Peyer's patch (tissue), 4 donors: ENCODE results near the gene LZTS3. TPM values are rescaled to one million over a fixed set of nuclear protein-coding genes. Genes with fewer than 3 reads are reported as not detected.
"Not testable (repeated sequence)": the region's sequence is repeated elsewhere in the genome, so short reads cannot be mapped to it uniquely, and the experiment has no call there.

ENCODE experiments used
- DNase-seq, 3 donors: peaks; one replicate each; pipeline ENCODE4 v3.0.0-alpha.2; 2017 to 2019
- H3K27ac ChIP-seq, 4 donors: fragments of 200-600 bp; sonication (generic); one replicate each; pipeline ENCODE4 v1.5.1; 2016 to 2019
- H3K27me3 ChIP-seq, 2 donors: fragments of 200-600 bp; sonication (generic); one replicate each; pipeline ENCODE4 v1.5.1; 2019
- H3K36me3 ChIP-seq, 3 donors: fragments of 200-600 bp; sonication (generic); one replicate each; pipeline ENCODE4 v1.5.1; 2016 to 2019
- H3K4me1 ChIP-seq, 4 donors: fragments of 200-600 bp; sonication (generic); one replicate each; pipeline ENCODE4 v1.5.1; 2016 to 2019
- H3K4me3 ChIP-seq, 4 donors: fragments of 200-600 bp; sonication (generic); 1 replicate in 3 of 4; 2 replicates in 1 of 4; pipeline ENCODE4 v1.5.1; 2016 to 2019; ENCODE audit warnings: mild to moderate bottlenecking in 1 of 4
- H3K9me3 ChIP-seq, 4 donors: fragments of 200-600 bp; sonication (generic); one replicate each; pipeline ENCODE4 v1.5.1; 2016 to 2019; ENCODE audit warnings: mild to moderate bottlenecking in 1 of 4
- CTCF ChIP-seq, 6 experiments: fragments of 450-650 bp in 4 of 6; fragments of 200-600 bp in 2 of 6; sonication (generic) in 1 of 6; IDR thresholded peaks; one replicate each; pipeline ENCODE4 v1.5.1; 2017 to 2019; ENCODE audit warnings: antibody characterized with exemption in 6 of 6, mild to moderate bottlenecking in 3 of 6, moderate library complexity in 1 of 6
- POLR2A ChIP-seq, 2 donors: fragments of 450-650 bp; IDR thresholded peaks; one replicate each; pipeline ENCODE4 v1.5.1; 2017; ENCODE audit warnings: antibody characterized with exemption in 2 of 2, mild to moderate bottlenecking in 2 of 2, moderate library complexity in 2 of 2
- total RNA-seq, 4 donors: library from RNA; depleted of rRNA; stranded (reverse); fragments of >200 nt; gene quantifications; one replicate each; pipeline ENCODE4 v1.1.0, GENCODE V29; 2016

LZTS3 gene
- total RNA-seq, 4 donors from 2014 or later, result 24.3 to 38.4 (median 33.8) TPM

GRCh38 chr20:3133155-3133554, 40.2 kb downstream of the LZTS3 start:
- no peak for TF ChIP-seq CTCF (IDR thresholded peaks at IDR 0.05)
- TF ChIP-seq POLR2A (IDR thresholded peaks at IDR 0.05), result no peak
- no peaks in the 10 kb centered on the region for H3K9me3 ChIP-seq
- no peak overlapping the region for H3K27ac ChIP-seq
- H3K36me3 ChIP-seq, result no peaks in the 10 kb centered on the region
- no peaks in the 10 kb centered on the region for H3K4me1 ChIP-seq
- H3K4me3 ChIP-seq, result no peak overlapping the region
- no peak for DNase-seq
- no peaks in the 10 kb centered on the region for H3K27me3 ChIP-seq

- peaks cover 0 to 5% (median 0%) of the 10 kb centered on the region in 3 donors for H3K36me3 ChIP-seq
- no peaks in the 10 kb centered on the region for H3K4me1 ChIP-seq
- no peaks in the 10 kb centered on the region for H3K27me3 ChIP-seq
- H3K9me3 ChIP-seq, result peaks cover 0 to 7% (median under 1%) of the 10 kb centered on the region in 4 donors
- no peak for TF ChIP-seq POLR2A (IDR thresholded peaks at IDR 0.05)
- no peak for TF ChIP-seq CTCF (IDR thresholded peaks at IDR 0.05)
- H3K4me3 ChIP-seq, result no peak overlapping the region
- H3K27ac ChIP-seq, result no peak overlapping the region
- DNase-seq, result peak in 1 of 3 donors; percentile 31
Observed at GRCh38 chr20:3130051-3130600, 43.2 kb downstream of the LZTS3 start.

DNA sequence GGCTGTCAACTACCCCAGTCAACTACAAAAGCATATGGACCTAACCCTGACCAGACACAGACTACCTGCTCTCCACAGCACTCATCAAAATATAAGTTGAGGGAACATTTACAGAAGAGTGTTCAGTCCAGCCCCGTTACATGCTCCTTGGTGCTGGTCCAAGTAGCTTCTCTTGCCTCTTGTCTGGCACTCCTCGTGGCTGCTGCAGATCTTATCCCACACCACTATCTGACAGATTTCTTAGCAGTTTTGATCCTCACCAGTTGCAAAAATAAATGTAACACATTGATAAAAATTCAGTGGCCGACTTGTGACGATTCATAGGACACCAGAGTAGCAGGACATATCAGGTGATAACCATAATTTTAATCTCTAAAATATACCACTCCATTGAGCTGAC, 44.3 kb downstream of the LZTS3 start:
- no peaks in the 10 kb centered on the region for H3K4me1 ChIP-seq
- TF ChIP-seq CTCF (IDR thresholded peaks at IDR 0.05) (no peak), POLR2A (IDR thresholded peaks at IDR 0.05) (no peak)
- peak in 1 of 3 donors; percentile 11 for DNase-seq
- H3K4me3 ChIP-seq, result no peak overlapping the region
- peaks cover 0 to 15% (median 2%) of the 10 kb centered on the region in 4 donors for H3K9me3 ChIP-seq
- peaks cover 0 to 9% (median 0%) of the 10 kb centered on the region in 3 donors for H3K36me3 ChIP-seq
- no peak overlapping the region for H3K27ac ChIP-seq
- H3K27me3 ChIP-seq, result no peaks in the 10 kb centered on the region

DNA sequence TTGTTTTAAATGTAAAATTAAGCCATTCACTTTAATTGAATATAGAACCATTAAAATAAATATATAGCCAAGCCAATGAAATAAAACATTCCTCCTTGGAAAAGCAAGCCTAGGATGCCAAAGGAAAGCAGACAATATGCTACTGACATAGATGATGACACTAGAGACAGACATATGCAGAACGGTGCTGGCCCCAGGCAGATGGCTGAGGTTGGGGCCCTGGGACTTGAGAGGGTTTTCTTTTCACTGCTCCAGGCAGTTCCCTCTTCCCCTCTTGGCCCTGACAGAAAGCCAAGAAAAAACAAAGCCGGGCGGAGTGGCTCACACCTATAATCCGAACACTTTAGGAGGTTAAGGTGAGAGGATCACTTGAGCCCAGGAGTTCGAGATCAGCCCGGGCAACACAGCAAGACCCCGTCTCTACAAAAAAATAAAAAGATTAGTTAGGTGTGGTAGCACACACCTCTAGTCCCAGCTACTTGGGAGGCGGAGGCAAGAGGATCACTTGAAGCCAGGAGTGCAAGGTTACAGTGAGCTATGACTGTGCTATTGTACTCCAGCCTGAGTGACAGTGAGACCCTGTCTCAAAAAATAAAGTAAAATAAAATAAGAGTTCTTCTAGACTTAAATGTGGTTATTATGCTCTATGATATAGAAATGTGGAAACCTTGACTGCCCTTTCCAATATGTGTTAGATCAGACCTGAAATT, 44.9 kb downstream of the LZTS3 start:
- Histone ChIP-seq H3K4me3 (no peak overlapping the region), H3K27me3 (no peaks in the 10 kb centered on the region), H3K4me1 (no peaks in the 10 kb centered on the region), H3K27ac (no peak overlapping the region), H3K9me3 (peaks cover 0 to 15% (median 2%) of the 10 kb centered on the region in 4 donors), H3K36me3 (peaks cover 0 to 9% (median 0%) of the 10 kb centered on the region in 3 donors)
- peak in 1 of 3 donors; percentile 7 for DNase-seq
- TF ChIP-seq POLR2A (IDR thresholded peaks at IDR 0.05) (no peak), CTCF (IDR thresholded peaks at IDR 0.05) (no peak)

GRCh38 chr20:3126527-3126859, 46.9 kb downstream of the LZTS3 start:
- TF ChIP-seq CTCF (IDR thresholded peaks at IDR 0.05) (no peak), POLR2A (IDR thresholded peaks at IDR 0.05) (no peak)
- no peak overlapping the region for H3K27ac ChIP-seq
- no peaks in the 10 kb centered on the region for H3K4me1 ChIP-seq
- peaks cover 0 to 15% (median 2%) of the 10 kb centered on the region in 4 donors for H3K9me3 ChIP-seq
- H3K27me3 ChIP-seq, result no peaks in the 10 kb centered on the region
- no peak overlapping the region for H3K4me3 ChIP-seq
- no peak for DNase-seq
- peaks cover 0 to 27% (median 0%) of the 10 kb centered on the region in 3 donors for H3K36me3 ChIP-seq

DNA sequence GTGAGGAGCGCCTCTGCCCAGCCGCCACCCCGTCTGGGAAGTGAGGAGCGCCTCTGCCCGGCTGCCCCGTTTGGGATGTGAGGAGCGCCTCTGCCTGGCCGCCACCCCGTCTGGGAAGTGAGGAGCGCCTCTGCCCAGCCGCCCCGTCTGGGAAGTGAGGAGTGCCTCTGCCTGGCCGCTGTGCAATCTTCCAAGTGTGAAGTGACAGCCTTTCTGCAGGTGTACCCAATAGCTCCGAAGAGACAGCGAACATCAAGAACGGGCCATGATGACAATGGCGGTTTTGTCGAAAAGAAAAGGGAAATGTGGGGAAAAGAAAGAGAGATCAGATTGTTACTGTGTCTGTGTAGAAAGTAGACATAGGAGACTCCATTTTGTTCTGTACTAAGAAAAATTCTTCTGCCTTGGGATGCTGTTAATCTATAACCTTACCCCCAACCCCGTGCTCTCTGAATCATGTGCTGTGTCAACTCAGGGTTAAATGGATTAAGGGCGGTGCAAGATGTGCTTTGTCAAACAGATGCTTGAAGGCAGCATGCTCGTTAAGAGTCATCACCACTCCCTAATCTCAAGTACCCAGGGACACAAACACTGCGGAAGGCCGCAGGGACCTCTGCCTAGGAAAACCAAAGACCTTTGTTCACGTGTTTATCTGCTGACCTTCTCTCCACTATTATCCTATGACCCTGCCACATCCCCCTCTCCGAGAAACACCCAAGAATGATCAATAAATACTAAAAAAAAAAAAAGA, 47.4 kb downstream of the LZTS3 start:
- not testable (repeated sequence) for H3K4me3 ChIP-seq

DNA sequence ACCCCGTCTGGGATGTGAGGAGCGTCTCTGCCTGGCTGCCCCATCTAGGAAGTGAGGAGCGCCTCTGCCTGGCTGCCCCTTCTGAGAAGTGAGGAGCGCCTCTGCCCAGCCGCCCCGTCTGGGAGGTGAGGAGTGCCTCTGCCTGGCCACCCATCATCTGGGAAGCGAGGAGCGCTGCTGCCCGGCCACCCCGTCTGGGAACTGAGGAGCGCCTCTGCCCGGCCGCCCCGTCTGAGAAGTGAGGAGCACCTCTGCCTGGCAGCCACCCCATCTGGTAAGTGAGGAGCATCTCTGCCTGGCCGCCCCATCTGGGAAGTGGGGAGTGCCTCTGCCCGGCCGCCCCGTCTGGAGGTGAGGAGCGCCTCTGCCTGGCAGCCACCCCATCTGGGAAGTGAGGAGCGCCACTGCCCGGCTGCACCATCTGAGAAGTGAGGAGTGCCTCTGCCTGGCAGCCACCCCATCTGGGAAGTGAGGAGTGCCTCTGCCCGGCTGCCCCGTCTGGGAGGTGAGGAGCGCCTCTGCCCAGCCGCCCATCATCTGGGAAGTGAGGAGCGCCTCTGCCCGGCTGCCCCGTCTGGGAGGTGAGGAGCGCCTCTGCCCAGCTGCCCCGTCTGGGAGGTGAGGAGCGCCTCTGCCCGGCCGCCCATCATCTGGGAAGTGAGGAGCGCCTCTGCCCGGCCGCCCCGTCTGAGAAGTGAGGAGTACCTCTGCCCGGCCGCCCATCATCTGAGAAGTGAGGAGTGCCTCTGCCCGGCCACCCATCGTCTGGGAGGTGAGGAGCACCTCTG, 48.4 kb downstream of the LZTS3 start:
- not testable (repeated sequence) for H3K27ac ChIP-seq, H3K27me3 ChIP-seq, H3K4me3 ChIP-seq, H3K4me1 ChIP-seq
- Histone ChIP-seq H3K36me3 (peaks cover 0 to 36% (median 0%) of the 10 kb centered on the region in 3 donors), H3K9me3 (peaks cover 0 to 15% (median 2%) of the 10 kb centered on the region in 4 donors)
- peak in 1 of 3 donors; percentile 32 for DNase-seq

More for the DNA sequence above, 47.4 kb downstream of the LZTS3 start:
- H3K27ac ChIP-seq, H3K4me1 ChIP-seq, H3K27me3 ChIP-seq: not testable (repeated sequence)
- Histone ChIP-seq H3K36me3 (peaks cover 0 to 33% (median 0%) of the 10 kb centered on the region in 3 donors), H3K9me3 (peaks cover 0 to 15% (median 2%) of the 10 kb centered on the region in 4 donors)
- DNase-seq, result peak in 1 of 3 donors; percentile 3

GRCh38 chr20:3124163-3124562, 49.2 kb downstream of the LZTS3 start:
- H3K4me3 ChIP-seq, H3K27ac ChIP-seq, H3K27me3 ChIP-seq, H3K4me1 ChIP-seq, DNase-seq: not testable (repeated sequence)
- H3K9me3 ChIP-seq, result peaks cover 0 to 15% (median 2%) of the 10 kb centered on the region in 4 donors
- H3K36me3 ChIP-seq, result peaks cover 0 to 36% (median 0%) of the 10 kb centered on the region in 3 donors
